Measurements from ENCODE around the gene PLEKHO2. TPM values are rescaled to one million over a fixed set of nuclear protein-coding genes. Genes with fewer than 3 reads are reported as not detected.

Gene PLEKHO2
- total and polyA plus RNA-seq, 10 of the 15 experiments (the other 5 are each of a cell fraction or from before 2014, with no cell fraction given): 1.4 to 25.6 (median 20.5) TPM

DNA sequence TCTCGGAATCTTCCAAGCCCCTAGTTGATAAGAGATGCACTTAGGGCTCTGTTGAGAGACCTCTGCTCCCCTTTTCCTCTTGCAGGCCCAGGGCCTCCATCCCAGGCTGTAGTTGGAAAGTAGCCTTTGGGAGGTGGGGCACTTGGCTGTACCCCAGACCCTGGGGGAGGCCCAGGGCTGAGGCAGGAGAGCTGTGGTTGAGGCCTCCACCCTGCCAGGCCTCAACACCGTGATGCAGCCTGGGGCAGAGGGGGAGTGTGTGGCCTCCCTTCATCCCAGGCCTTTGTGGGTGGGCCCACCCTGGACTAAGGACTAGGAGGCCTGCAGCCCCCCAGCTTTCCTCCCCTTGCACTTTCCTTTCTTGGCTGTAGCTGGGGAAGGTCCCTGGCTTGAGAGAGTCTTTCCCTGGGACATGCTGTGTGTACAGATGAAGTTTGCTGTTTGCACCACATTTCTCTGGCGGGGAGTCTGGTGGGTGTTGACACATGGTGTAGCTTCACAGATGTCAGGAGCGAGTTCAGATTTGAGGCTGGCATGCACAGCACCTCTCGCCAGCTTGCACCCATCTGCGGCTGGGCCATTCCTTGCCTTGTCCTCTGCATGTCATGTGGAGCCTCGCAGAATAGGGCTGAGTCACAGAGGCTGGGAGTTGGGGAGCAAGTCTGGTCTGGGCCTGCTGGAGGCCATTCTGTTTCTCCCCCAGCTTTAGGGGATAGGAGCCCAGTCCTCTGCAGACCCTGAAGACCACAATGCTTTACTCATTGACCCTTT lies 13.7 kb downstream of the PLEKHO2 start:
- no peak for FAIRE-seq
- ATAC-seq: no peak
- no peak for TF ChIP-seq EGR1 (IDR thresholded peaks at IDR 0.05; ENCODE audit: borderline replicate concordance in 1 of 2, low read depth in 2 of 2, low read length in 2 of 2)
- no peak for TF ChIP-seq SRF (IDR thresholded peaks at IDR 0.05; ENCODE audit: low read depth in 2 of 2, low read length in 2 of 2)
- TF ChIP-seq RBBP5 (conservative IDR thresholded peaks at IDR 0.05): no peak
- TF ChIP-seq CREB1 (IDR thresholded peaks at IDR 0.05; ENCODE audit: low read depth): no peak
- TF ChIP-seq JUND (IDR thresholded peaks at IDR 0.05; ENCODE audit: low read depth, low read length): no peak
- no peak for TF ChIP-seq MTA3 (IDR thresholded peaks at IDR 0.05; ENCODE audit: borderline replicate concordance, low read length)
- TF ChIP-seq ZNF622 (IDR thresholded peaks at IDR 0.05): no peak
- no peak for TF ChIP-seq SREBF2 (IDR thresholded peaks at IDR 0.05; ENCODE audit: low read length)
- TF ChIP-seq, protein P1, sequence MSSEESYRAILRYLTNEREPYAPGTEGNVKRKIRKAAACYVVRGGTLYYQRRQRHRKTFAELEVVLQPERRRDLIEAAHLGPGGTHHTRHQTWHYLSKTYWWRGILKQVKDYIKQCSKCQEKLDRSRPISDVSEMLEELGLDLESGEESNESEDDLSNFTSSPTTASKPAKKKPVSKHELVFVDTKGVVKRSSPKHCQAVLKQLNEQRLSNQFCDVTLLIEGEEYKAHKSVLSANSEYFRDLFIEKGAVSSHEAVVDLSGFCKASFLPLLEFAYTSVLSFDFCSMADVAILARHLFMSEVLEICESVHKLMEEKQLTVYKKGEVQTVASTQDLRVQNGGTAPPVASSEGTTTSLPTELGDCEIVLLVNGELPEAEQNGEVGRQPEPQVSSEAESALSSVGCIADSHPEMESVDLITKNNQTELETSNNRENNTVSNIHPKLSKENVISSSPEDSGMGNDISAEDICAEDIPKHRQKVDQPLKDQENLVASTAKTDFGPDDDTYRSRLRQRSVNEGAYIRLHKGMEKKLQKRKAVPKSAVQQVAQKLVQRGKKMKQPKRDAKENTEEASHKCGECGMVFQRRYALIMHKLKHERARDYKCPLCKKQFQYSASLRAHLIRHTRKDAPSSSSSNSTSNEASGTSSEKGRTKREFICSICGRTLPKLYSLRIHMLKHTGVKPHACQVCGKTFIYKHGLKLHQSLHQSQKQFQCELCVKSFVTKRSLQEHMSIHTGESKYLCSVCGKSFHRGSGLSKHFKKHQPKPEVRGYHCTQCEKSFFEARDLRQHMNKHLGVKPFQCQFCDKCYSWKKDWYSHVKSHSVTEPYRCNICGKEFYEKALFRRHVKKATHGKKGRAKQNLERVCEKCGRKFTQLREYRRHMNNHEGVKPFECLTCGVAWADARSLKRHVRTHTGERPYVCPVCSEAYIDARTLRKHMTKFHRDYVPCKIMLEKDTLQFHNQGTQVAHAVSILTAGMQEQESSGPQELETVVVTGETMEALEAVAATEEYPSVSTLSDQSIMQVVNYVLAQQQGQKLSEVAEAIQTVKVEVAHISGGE (CRISPR knock-in tag; IDR thresholded peaks at IDR 0.05): no peak
- TF ChIP-seq, protein P2, sequence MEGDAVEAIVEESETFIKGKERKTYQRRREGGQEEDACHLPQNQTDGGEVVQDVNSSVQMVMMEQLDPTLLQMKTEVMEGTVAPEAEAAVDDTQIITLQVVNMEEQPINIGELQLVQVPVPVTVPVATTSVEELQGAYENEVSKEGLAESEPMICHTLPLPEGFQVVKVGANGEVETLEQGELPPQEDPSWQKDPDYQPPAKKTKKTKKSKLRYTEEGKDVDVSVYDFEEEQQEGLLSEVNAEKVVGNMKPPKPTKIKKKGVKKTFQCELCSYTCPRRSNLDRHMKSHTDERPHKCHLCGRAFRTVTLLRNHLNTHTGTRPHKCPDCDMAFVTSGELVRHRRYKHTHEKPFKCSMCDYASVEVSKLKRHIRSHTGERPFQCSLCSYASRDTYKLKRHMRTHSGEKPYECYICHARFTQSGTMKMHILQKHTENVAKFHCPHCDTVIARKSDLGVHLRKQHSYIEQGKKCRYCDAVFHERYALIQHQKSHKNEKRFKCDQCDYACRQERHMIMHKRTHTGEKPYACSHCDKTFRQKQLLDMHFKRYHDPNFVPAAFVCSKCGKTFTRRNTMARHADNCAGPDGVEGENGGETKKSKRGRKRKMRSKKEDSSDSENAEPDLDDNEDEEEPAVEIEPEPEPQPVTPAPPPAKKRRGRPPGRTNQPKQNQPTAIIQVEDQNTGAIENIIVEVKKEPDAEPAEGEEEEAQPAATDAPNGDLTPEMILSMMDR (IDR thresholded peaks at IDR 0.05 in 2 of 3, conservative IDR thresholded peaks at IDR 0.05 in 1 of 3; ENCODE audit: control insufficient read depth in 2 of 3, extremely low read depth in 1 of 3, insufficient read depth in 1 of 3, low read depth in 3 of 3, low read length in 3 of 3): no peak
- no peak for TF ChIP-seq KDM1A (IDR thresholded peaks at IDR 0.05; ENCODE audit: borderline replicate concordance)
- ChIA-PET CTCF (interaction anchor here (0.6 to 2.4 kb wide), 4 partner anchors 11 to 46 kb away, joined by 3 to 11 read pairs (median 3); no protein-coding TSS in a partner anchor), RAD21 (ENCODE audit: unreplicated experiment) (interaction anchor here (0.8 to 1.4 kb wide), 2 partner anchors 28 to 51 kb away, joined by 3 to 5 read pairs; no protein-coding TSS in a partner anchor), SMC1A (ENCODE audit: uncharacterized antibody, unreplicated experiment) (interaction anchor here (0.8 to 2.1 kb wide), 4 partner anchors 9 to 39 kb away, joined by 3 to 5 read pairs (median 4); no protein-coding TSS in a partner anchor), POLR2A (interaction anchor here (1.0 to 1.5 kb wide), 3 partner anchors 22 to 39 kb away, joined by 3 to 6 read pairs (median 4); no protein-coding TSS in a partner anchor)
- H3K4me2 ChIP-seq (ENCODE audit: control insufficient read depth, insufficient read depth): no peak overlapping the region
- no peaks in the 10 kb centered on the region for H3K4me1 ChIP-seq (ENCODE audit: control insufficient read depth, insufficient read depth, low read length)
- H3K9me3 ChIP-seq (replicated peaks; ENCODE audit: control insufficient read depth, insufficient read depth, low read length): no peaks in the 10 kb centered on the region
- in situ Hi-C loops (cut with MboI) (no loop called here), intact Hi-C loops (cut with micrococcal nuclease; ENCODE audit: unreplicated experiment) (no loop called here)
- 91% methylated on average over 7 of the region's 7 CpGs for WGBS (ENCODE audit: insufficient coverage, insufficient replicate concordance, low lambda C conversion rate, missing lambda C conversion rate)
- H3K27me3 ChIP-seq (replicated peaks in 1 of 2; ENCODE audit: control insufficient read depth in 2 of 2, insufficient read depth in 2 of 2, low read length in 1 of 2): no peaks in the 10 kb centered on the region
- H4K20me1 ChIP-seq (ENCODE audit: control insufficient read depth, insufficient read depth): peaks cover 3% of the 10 kb centered on the region
- H3K27ac ChIP-seq (ENCODE audit: control insufficient read depth, insufficient read depth): no peak overlapping the region
- peaks cover 38 to 43% of the 10 kb centered on the region in 2 experiments for H3K36me3 ChIP-seq (ENCODE audit: control insufficient read depth in 2 of 2, insufficient read depth in 2 of 2, low read length in 1 of 2)
- H3K4me3 ChIP-seq: no peak overlapping the region
- H2AFZ ChIP-seq (ENCODE audit: control insufficient read depth, low read depth, low read length): no peak overlapping the region
- DNase-seq (ENCODE audit: low read depth, low spot score): no peak
- no TSS peak for BruUV-seq (replicated peaks)
- no peak overlapping the region for H3K9ac ChIP-seq (ENCODE audit: control insufficient read depth, insufficient read depth, low read length)
- H3K79me2 ChIP-seq (ENCODE audit: control insufficient read depth, insufficient read depth, low read length): peaks cover 17% of the 10 kb centered on the region
